Activated CD4-positive, alpha-beta T cell treated with anti-CD3 and anti-CD28 coated beads, Interleukin-2, amount 10 ng/mL, durations not matched to agents 24 days and 14 days (primary cell): ENCODE results near the gene TBC1D22B. TPM values are rescaled to one million over a fixed set of nuclear protein-coding genes. Genes with fewer than 3 reads are reported as not detected.
A peak's percentile ranks its signal among the peaks of the same experiment; 100 is the strongest.

Experiments
- DNase-seq: peaks from one replicate; pipeline ENCODE4 v3.0.0; 2022
- H3K27ac Mint-ChIP-seq: one replicate; pipeline ENCODE4 v1.8.0; 2022; ENCODE audit warnings: mild to moderate bottlenecking, mixed read lengths
- H3K27me3 Mint-ChIP-seq: one replicate; pipeline ENCODE4 v1.8.0; 2022; ENCODE audit warnings: mixed read lengths
- H3K36me3 Mint-ChIP-seq: one replicate; pipeline ENCODE4 v1.8.0; 2022; ENCODE audit warnings: low read depth, mild to moderate bottlenecking, mixed read lengths
- H3K4me1 Mint-ChIP-seq: one replicate; pipeline ENCODE4 v1.8.0; 2021; ENCODE audit warnings: mixed read lengths
- H3K4me3 Mint-ChIP-seq: one replicate; pipeline ENCODE4 v1.8.0; 2022; ENCODE audit warnings: mild to moderate bottlenecking, moderate library complexity, mixed read lengths
- H3K9me3 Mint-ChIP-seq: one replicate; pipeline ENCODE4 v1.8.0; 2021; ENCODE audit warnings: mixed read lengths
- intact Hi-C: fragments of 100-400 bp; cut with micrococcal nuclease; formaldehyde crosslinking; loops from one replicate; pipeline ENCODE4 v1.15.1; 2023
- total RNA-seq: library from RNA; stranded (reverse); gene quantifications from 2 replicates; pipeline ENCODE4 v1.2.3, GENCODE V29; 2022

Gene TBC1D22B
- total RNA-seq, 1 donor from 2014 or later = 18.7 TPM

GRCh38 chr6:37243131-37243815 is 14.3 kb upstream of the TBC1D22B start:
- intact Hi-C loops = loop anchor here (5.0 kb wide), 1 partner anchor 51 kb away; no protein-coding TSS in a partner anchor

GRCh38 chr6:37243816-37244370 is 13.7 kb upstream of the TBC1D22B start:
- no peak overlapping the region for H3K4me3 Mint-ChIP-seq
- no peaks in the 10 kb centered on the region for H3K27me3 Mint-ChIP-seq
- H3K4me1 Mint-ChIP-seq = peaks cover 31% of the 10 kb centered on the region
- intact Hi-C loops = loop anchor here (5.0 kb wide), 1 partner anchor 52 kb away; no protein-coding TSS in a partner anchor
- peaks cover 13% of the 10 kb centered on the region for H3K36me3 Mint-ChIP-seq
- no peak overlapping the region for H3K27ac Mint-ChIP-seq
- DNase-seq = no peak
- peaks cover 13% of the 10 kb centered on the region for H3K9me3 Mint-ChIP-seq

More at GRCh38 chr6:37243131-37243815, 14.3 kb upstream of the TBC1D22B start:
- Mint-ChIP-seq H3K4me1 (peaks cover 34% of the 10 kb centered on the region), H3K9me3 (peaks cover 15% of the 10 kb centered on the region), H3K27ac (no peak overlapping the region), H3K36me3 (peaks cover 13% of the 10 kb centered on the region), H3K27me3 (no peaks in the 10 kb centered on the region), H3K4me3 (no peak overlapping the region)
- DNase-seq = no peak

DNA sequence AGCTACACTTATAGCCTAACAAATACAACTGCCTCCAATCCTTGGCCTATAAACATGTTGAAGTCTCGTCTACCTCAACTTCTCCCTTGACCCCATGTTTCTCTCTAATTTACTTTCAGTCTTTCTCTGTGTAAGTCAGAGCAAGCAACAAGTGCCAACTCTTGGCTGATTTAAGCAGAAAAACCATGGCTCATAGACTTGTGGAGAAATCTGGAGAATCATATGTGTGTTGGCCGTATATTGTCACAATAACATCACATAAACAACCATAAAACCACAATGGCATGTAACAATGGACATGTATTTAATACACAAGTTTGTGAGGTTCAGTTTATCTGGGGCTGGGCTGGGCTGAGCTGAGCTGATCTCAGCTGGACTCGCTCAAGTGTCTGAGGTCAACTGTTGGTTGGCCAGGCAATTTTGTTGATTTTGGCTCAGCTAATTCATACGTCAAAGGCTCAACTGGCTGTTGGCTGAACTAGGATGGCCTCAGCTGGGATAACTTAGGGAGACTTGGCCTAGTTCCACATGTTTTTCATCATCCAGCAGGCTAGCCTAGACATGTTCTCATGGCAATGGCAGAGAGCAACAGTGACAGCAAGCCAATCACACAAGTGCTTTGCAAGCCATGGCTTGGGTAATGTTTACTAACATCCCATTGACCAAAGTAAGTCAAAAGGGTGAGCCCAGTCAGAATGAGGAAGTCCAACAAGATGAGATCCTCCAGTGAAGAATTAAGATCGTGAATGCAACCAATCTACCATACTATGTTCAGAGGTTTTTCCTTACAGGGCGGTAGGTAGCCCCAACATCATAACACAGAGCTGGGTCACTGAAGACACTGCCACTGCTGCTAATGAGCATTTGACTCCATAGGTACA is 12.9 kb upstream of the TBC1D22B start:
- H3K4me1 Mint-ChIP-seq = peaks cover 29% of the 10 kb centered on the region
- H3K9me3 Mint-ChIP-seq = peaks cover 13% of the 10 kb centered on the region
- no peak for DNase-seq
- H3K4me3 Mint-ChIP-seq = no peak overlapping the region
- peaks cover 13% of the 10 kb centered on the region for H3K36me3 Mint-ChIP-seq
- intact Hi-C loops = loop anchor here (5.0 kb wide), 1 partner anchor 52 kb away; no protein-coding TSS in a partner anchor
- H3K27ac Mint-ChIP-seq = peak overlapping the region; percentile 10
- H3K27me3 Mint-ChIP-seq = no peaks in the 10 kb centered on the region

DNA sequence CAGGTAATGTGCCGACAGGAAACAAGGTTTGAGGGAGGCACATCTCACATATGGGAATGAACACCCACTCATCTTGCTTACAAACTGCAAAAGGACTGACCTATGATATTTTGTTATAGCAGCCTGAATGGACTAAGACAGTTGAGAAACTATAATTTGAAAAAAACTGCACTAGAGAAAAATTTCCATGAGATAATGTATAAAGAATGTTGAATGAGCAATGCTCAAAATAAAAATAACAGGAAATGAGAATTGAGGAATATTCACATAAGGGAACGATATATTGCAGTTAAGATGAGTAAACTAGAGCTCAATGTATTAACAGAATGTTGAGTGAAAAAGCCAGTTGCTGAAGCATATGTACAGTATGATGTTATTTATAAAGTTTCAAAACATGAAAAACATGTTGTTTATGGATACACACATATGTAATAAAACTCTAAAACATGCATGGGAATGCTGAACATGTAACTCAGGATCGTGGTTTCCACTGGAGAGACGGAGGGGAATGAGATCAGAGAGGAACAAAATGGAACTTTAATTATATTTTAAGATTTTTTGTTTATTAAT is 6.3 kb upstream of the TBC1D22B start:
- intact Hi-C loops = loop anchor here (10.0 kb wide), 1 partner anchor 264 kb away; no protein-coding TSS in a partner anchor
- no peaks in the 10 kb centered on the region for H3K9me3 Mint-ChIP-seq
- H3K27ac Mint-ChIP-seq = no peak overlapping the region
- H3K36me3 Mint-ChIP-seq = peaks cover 7% of the 10 kb centered on the region
- no peaks in the 10 kb centered on the region for H3K27me3 Mint-ChIP-seq
- peaks cover 14% of the 10 kb centered on the region for H3K4me1 Mint-ChIP-seq
- no peak for DNase-seq
- no peak overlapping the region for H3K4me3 Mint-ChIP-seq

DNA sequence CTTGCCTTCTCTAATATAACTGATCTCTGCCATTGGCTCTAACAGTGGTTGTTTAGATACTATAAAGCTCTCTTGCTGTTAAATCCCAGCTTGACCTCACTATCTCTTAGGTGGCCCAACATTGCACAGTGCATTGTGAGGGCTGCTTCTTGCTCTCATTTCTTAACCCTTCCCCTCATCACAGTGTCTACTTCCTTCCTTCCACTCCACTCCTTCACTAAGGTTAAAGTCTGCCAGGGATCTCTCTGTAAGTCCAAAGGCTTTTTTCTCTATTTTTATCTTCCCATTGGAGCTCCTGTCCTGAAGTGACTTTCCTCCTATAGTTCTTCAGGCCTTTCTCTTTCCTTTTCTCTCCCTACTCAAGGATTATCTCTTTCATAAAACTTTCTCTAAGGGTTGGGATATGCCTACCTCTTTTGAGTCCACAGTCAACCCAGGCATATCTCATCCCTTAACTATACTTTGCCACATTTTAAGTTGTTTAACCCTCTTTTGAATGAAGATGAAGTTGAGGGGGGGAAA is 4.0 kb upstream of the TBC1D22B start:
- DNase-seq = no peak
- H3K27ac Mint-ChIP-seq = no peak overlapping the region
- intact Hi-C loops = loop anchor here (10.0 kb wide), 1 partner anchor 261 kb away; no protein-coding TSS in a partner anchor
- H3K4me1 Mint-ChIP-seq = peaks cover 21% of the 10 kb centered on the region
- H3K4me3 Mint-ChIP-seq = no peak overlapping the region
- no peaks in the 10 kb centered on the region for H3K9me3 Mint-ChIP-seq
- no peaks in the 10 kb centered on the region for H3K27me3 Mint-ChIP-seq
- peaks cover 5% of the 10 kb centered on the region for H3K36me3 Mint-ChIP-seq

DNA sequence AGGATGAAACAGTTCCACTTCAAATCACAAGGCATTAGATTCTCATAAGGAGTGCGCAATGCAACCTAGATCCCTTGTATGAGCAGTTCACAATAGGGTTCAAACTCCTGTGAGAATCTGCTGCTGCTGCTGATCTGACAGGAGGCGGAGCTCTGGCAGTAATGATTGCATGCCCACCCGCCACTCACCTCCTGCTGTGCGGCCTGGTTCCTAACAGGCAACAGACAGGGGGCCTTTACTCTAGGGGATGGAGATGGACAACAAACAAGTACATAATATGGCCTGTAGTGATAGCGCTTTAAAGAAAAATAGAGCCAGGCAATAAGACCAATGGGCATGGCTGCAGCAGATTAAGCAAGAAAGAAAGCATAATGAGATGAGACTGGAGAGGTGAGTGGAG is 2.7 kb upstream of the TBC1D22B start:
- H3K4me3 Mint-ChIP-seq = no peak overlapping the region

GRCh38 chr6:37256692-37257319 is 766 bp upstream of the TBC1D22B start:
- H3K9me3 Mint-ChIP-seq = no peaks in the 10 kb centered on the region
- H3K4me3 Mint-ChIP-seq = peak overlapping the region; percentile 88
- peaks cover 7% of the 10 kb centered on the region for H3K36me3 Mint-ChIP-seq
- DNase-seq = peak; percentile 66
- intact Hi-C loops = loop anchor here (5.0 to 10.0 kb wide), 3 partner anchors 85 to 345 kb away; partner anchors contain the start of gene PIM1
- no peaks in the 10 kb centered on the region for H3K27me3 Mint-ChIP-seq
- H3K27ac Mint-ChIP-seq = peak overlapping the region; percentile 21
- peaks cover 35% of the 10 kb centered on the region for H3K4me1 Mint-ChIP-seq

More for the DNA sequence above, 2.7 kb upstream of the TBC1D22B start:
- Mint-ChIP-seq H3K27ac (no peak overlapping the region), H3K36me3 (peaks cover 5% of the 10 kb centered on the region), H3K27me3 (no peaks in the 10 kb centered on the region), H3K4me1 (peaks cover 27% of the 10 kb centered on the region), H3K9me3 (no peaks in the 10 kb centered on the region)
- DNase-seq = no peak
- intact Hi-C loops = loop anchor here (5.0 to 10.0 kb wide), 3 partner anchors 83 to 343 kb away; partner anchors contain the start of gene PIM1

DNA sequence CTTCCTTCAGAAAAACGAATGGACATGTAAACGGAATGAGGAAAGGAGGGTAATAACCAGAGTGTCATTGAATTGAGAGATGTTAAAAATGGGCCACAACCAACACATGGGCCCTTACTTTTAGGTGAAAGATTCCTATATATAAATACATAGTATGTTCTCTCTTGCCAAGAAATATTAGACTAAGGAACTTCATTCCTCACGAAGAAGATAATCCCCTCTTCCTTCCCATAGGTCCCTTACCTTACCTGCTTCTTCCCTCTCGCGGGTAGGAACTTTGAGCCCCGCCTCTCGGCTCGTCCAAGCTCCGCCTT is 295 bp upstream of the TBC1D22B start:
- Mint-ChIP-seq H3K9me3 (no peaks in the 10 kb centered on the region), H3K27me3 (no peaks in the 10 kb centered on the region), H3K4me1 (peaks cover 36% of the 10 kb centered on the region), H3K4me3 (peak overlapping the region; percentile 88), H3K27ac (peak overlapping the region; percentile 95), H3K36me3 (peaks cover 8% of the 10 kb centered on the region)
- no peak for DNase-seq
- intact Hi-C loops = loop anchor here (5.0 to 10.0 kb wide), 3 partner anchors 85 to 345 kb away; partner anchors contain the start of gene PIM1

- Mint-ChIP-seq H3K9me3 (no peaks in the 10 kb centered on the region), H3K4me1 (peaks cover 45% of the 10 kb centered on the region), H3K27me3 (no peaks in the 10 kb centered on the region), H3K36me3 (peaks cover 14% of the 10 kb centered on the region), H3K4me3 (peak overlapping the region; percentile 88), H3K27ac (peak overlapping the region; percentile 95)
- no peak for DNase-seq
- intact Hi-C loops = loop anchor here (2.0 to 10.0 kb wide), 4 partner anchors 36 to 346 kb away; partner anchors contain the start of gene PIM1
Observed at GRCh38 chr6:37258405-37259105, 983 bp downstream of the TBC1D22B start.

DNA sequence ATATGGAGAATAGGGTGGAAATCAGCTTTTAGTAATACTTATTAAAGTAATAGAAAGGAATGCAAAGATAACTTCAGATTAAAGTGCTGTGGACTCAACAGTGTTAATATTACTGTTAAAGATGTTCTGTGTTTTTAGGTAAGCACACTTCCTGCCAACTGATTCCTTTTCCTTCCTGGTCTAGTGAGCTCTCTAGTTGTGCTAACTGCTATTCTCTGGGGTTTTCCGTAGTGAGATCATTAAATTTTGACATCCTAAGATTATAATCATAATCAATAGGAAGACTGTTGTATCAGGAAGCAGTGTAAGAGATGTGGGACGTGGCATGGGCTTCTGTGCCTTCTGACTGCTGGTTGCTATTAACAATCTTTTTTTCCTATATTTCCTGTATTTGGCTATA is 1.6 kb downstream of the TBC1D22B start:
- Mint-ChIP-seq H3K9me3 (no peaks in the 10 kb centered on the region), H3K27ac (peak overlapping the region; percentile 95), H3K4me3 (peak overlapping the region; percentile 88), H3K4me1 (peaks cover 46% of the 10 kb centered on the region), H3K27me3 (no peaks in the 10 kb centered on the region), H3K36me3 (peaks cover 16% of the 10 kb centered on the region)
- intact Hi-C loops = loop anchor here (2.0 to 10.0 kb wide), 4 partner anchors 36 to 347 kb away; partner anchors contain the start of gene PIM1
- peak; percentile 72 for DNase-seq

GRCh38 chr6:37260040-37260439 is 2.5 kb downstream of the TBC1D22B start:
- H3K4me1 Mint-ChIP-seq = peaks cover 52% of the 10 kb centered on the region
- peaks cover 19% of the 10 kb centered on the region for H3K36me3 Mint-ChIP-seq
- peak overlapping the region; percentile 95 for H3K27ac Mint-ChIP-seq
- no peaks in the 10 kb centered on the region for H3K27me3 Mint-ChIP-seq
- intact Hi-C loops = loop anchor here (1.0 to 5.0 kb wide), 5 partner anchors 17 to 818 kb away; partner anchors contain the start of genes KCTD20 and PXT1
- H3K4me3 Mint-ChIP-seq = peak overlapping the region; percentile 88
- no peaks in the 10 kb centered on the region for H3K9me3 Mint-ChIP-seq
- DNase-seq = peak; percentile 70

- intact Hi-C loops = loop anchor here (1.0 to 5.0 kb wide), 5 partner anchors 16 to 818 kb away; partner anchors contain the start of genes KCTD20 and PXT1
- DNase-seq = peak; percentile 68
- Mint-ChIP-seq H3K27me3 (no peaks in the 10 kb centered on the region), H3K4me1 (peaks cover 56% of the 10 kb centered on the region), H3K27ac (peak overlapping the region; percentile 85), H3K9me3 (no peaks in the 10 kb centered on the region), H3K4me3 (peak overlapping the region; percentile 28), H3K36me3 (peaks cover 20% of the 10 kb centered on the region)
Observed at GRCh38 chr6:37260444-37260843, 2.9 kb downstream of the TBC1D22B start.
